Colonic mucosa (tissue), 4 donors: ENCODE data around the gene ZNF578. TPM values are rescaled to one million over a fixed set of nuclear protein-coding genes. Genes with fewer than 3 reads are reported as not detected.
"Not testable (repeated sequence)": the region's sequence is repeated elsewhere in the genome, so short reads cannot be mapped to it uniquely, and the experiment has no call there.

Source experiments
- DNase-seq: peaks from one replicate; pipeline ENCODE4 v3.0.0-alpha.2; 2020
- H3K27ac ChIP-seq: fragments of 200-600 bp; one replicate; pipeline ENCODE4 v1.8.0; 2021
- H3K27me3 ChIP-seq: fragments of 200-600 bp; one replicate; pipeline ENCODE4 v1.8.0; 2021
- H3K36me3 ChIP-seq: fragments of 200-600 bp; one replicate; pipeline ENCODE4 v1.8.0; 2021
- H3K4me1 ChIP-seq: fragments of 200-600 bp; one replicate; pipeline ENCODE4 v1.8.0; 2021; ENCODE audit warnings: mild to moderate bottlenecking
- H3K4me3 ChIP-seq: fragments of 200-600 bp; one replicate; pipeline ENCODE4 v1.8.0; 2021
- H3K9ac ChIP-seq, 2 donors: one replicate each; pipeline ENCODE4 v1.7.0; 2013; ENCODE audit warnings: control low read depth in 2 of 2, low read depth in 2 of 2, low read length in 2 of 2
- H3K9me3 ChIP-seq: fragments of 200-600 bp; one replicate; pipeline ENCODE4 v1.8.0; 2021
- CTCF ChIP-seq: fragments of 200-600 bp; IDR thresholded peaks from one replicate; pipeline ENCODE4 v1.8.0; 2022; ENCODE audit warnings: antibody characterized with exemption, mild to moderate bottlenecking
- intact Hi-C: fragments of 100-400 bp; cut with DNase I; formaldehyde crosslinking; loops from one replicate; pipeline ENCODE4 v1.14.1; 2022
- total RNA-seq, 2 donors: library from RNA; stranded (reverse); fragmentation: NEBNext Ultra II Directional in 1 of 2; extraction: Animal tissue kit (Norgen Biotek cat#: 25700) in 1 of 2; gene quantifications; one replicate each; pipeline ENCODE4 v1.2.1, GENCODE V29; 2021
- donor health status: healthy.
- donor health status: DM: no; HTN: no; CAD: no.
- donor health status: DM: no; HTN: no; CAD: no.

The ZNF578 gene
- total RNA-seq, 2 donors from 2014 or later, result 0.27 to 0.40 TPM

- Histone ChIP-seq H3K27ac (no peak overlapping the region), H3K4me3 (no peak overlapping the region), H3K36me3 (peaks cover 16% of the 10 kb centered on the region), H3K9ac (no peak overlapping the region), H3K9me3 (peaks cover 23% of the 10 kb centered on the region), H3K4me1 (no peaks in the 10 kb centered on the region), H3K27me3 (no peaks in the 10 kb centered on the region)
- intact Hi-C loops, result no loop called here
- no peak for TF ChIP-seq CTCF
- no peak for DNase-seq
Observed at GRCh38 chr19:52554216-52554971, 101.0 kb downstream of the ZNF578 start.

GRCh38 chr19:52557231-52557995 lies 104.1 kb downstream of the ZNF578 start:
- intact Hi-C loops, result no loop called here
- Histone ChIP-seq H3K36me3 (peaks cover 15% of the 10 kb centered on the region), H3K4me3 (no peak overlapping the region), H3K4me1 (no peaks in the 10 kb centered on the region), H3K27ac (no peak overlapping the region), H3K27me3 (no peaks in the 10 kb centered on the region), H3K9ac (no peak overlapping the region), H3K9me3 (peaks cover 23% of the 10 kb centered on the region)
- DNase-seq, result no peak
- no peak for TF ChIP-seq CTCF

- intact Hi-C loops, H3K27me3 ChIP-seq: not testable (repeated sequence)
- H3K36me3 ChIP-seq, result peaks cover 10% of the 10 kb centered on the region
Observed at GRCh38 chr19:52558732-52559445, 105.5 kb downstream of the ZNF578 start.

GRCh38 chr19:52561611-52562010 lies 108.3 kb downstream of the ZNF578 start:
- H3K4me1 ChIP-seq, H3K4me3 ChIP-seq, H3K9ac ChIP-seq, H3K36me3 ChIP-seq, intact Hi-C loops, DNase-seq, H3K27ac ChIP-seq, H3K27me3 ChIP-seq: not testable (repeated sequence)
- H3K9me3 ChIP-seq, result peaks cover 12% of the 10 kb centered on the region

More at GRCh38 chr19:52558732-52559445, 105.5 kb downstream of the ZNF578 start:
- not testable (repeated sequence) for H3K4me3 ChIP-seq, H3K9ac ChIP-seq, H3K27ac ChIP-seq, DNase-seq, H3K4me1 ChIP-seq
- peaks cover 23% of the 10 kb centered on the region for H3K9me3 ChIP-seq

Other genes starting within 250 kb of the ZNF578 start
- gene ZNF766, start 184.0 kb upstream of the ZNF578 start, total RNA-seq, result 10 to 100 TPM in 1 of 2 donors, 1 to 10 TPM in 1; 7.5 to 10.6 TPM
- 10 to 100 TPM; 13.2 TPM for gene ZNF480, start 156.4 kb upstream of the ZNF578 start, total RNA-seq
- gene ZNF610, start 117.3 kb upstream of the ZNF578 start, total RNA-seq, result 1 to 10 TPM in 1 of 2 donors, under 1 TPM in 1; 0.84 to 1.6 TPM
- 1 to 10 TPM; 8.1 to 8.3 TPM for gene ZNF880, start 83.6 kb upstream of the ZNF578 start, total RNA-seq
- gene ZNF528, start 55.7 kb upstream of the ZNF578 start, total RNA-seq, result 10 to 100 TPM in 1 of 2 donors, 1 to 10 TPM in 1; 7.8 to 11.5 TPM
- gene ZNF534, start 24.4 kb upstream of the ZNF578 start, total RNA-seq, result under 1 TPM in 1 of 2 donors, not detected in 1; 0.12 TPM
- gene ZNF808, start 74.1 kb downstream of the ZNF578 start, total RNA-seq, result 10 to 100 TPM; 27.9 to 28.7 TPM
- 10 to 100 TPM; 20.2 to 20.6 TPM for gene ZNF701, start 116.7 kb downstream of the ZNF578 start, total RNA-seq
- 10 to 100 TPM in 1 of 2 donors, 1 to 10 TPM in 1; 9.6 to 19.7 TPM for gene ZNF83, start 184.8 kb downstream of the ZNF578 start, total RNA-seq